ENCODE data around the gene TEDC2. TPM values are rescaled to one million over a fixed set of nuclear protein-coding genes. Genes with fewer than 3 reads are reported as not detected.

The TEDC2 gene
- total RNA-seq, 1 donor from 2014 or later, result 29.1 TPM

DNA sequence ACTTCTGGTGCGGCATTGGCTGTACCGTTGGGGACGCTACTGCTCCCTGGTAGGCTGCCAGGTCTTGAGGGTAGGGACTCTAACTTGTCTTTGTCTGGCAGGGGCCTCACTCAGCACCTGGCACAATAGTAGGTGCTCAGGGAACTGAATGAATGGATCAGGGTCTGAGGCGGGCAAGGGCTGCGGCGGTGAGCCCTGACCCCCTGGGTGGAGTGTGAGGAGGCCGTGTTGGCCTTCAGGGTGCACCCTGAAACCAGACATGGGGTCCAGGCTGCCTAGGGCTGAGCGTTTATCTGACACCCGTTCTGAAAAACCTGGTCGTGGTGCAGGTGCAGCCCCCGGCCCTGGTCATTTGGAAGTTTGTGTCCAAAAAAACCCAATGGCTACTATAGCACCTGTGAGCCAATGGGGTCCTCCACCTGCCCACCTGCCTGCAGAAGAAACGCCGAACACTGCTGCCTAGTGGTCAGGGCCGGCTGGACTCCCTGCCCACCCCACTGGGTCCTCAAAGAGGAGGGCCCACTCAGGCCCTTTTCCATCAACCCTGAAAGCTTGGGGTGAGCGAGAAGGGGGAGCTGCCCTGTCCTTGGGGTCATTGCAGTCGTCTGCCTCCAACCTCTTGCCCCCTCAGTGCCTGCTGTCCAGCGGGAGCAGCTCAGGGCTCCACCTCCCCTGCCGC, 49.0 kb downstream of the TEDC2 start:
- Histone ChIP-seq H3K27ac (no peak overlapping the region), H3K27me3 (no peaks in the 10 kb centered on the region), H3K9me3 (ENCODE audit: low read depth) (no peaks in the 10 kb centered on the region), H3K36me3 (no peaks in the 10 kb centered on the region), H3K4me3 (no peak overlapping the region), H3K79me2 (ENCODE audit: low read depth) (peaks cover under 1% of the 10 kb centered on the region), H3K4me2 (no peak overlapping the region), H4K20me1 (ENCODE audit: low read depth) (no peaks in the 10 kb centered on the region), H3K4me1 (peaks cover 20% of the 10 kb centered on the region), H3K9ac (no peak overlapping the region), H2AFZ (replicated peaks) (no peak overlapping the region), H3F3A (ENCODE audit: low read depth) (peaks cover 11% of the 10 kb centered on the region)
- TF ChIP-seq EZH2phosphoT487 (IDR thresholded peaks at IDR 0.05), result no peak
- TF ChIP-seq EZH2 (IDR thresholded peaks at IDR 0.05), result no peak
- TF ChIP-seq, protein P1, sequence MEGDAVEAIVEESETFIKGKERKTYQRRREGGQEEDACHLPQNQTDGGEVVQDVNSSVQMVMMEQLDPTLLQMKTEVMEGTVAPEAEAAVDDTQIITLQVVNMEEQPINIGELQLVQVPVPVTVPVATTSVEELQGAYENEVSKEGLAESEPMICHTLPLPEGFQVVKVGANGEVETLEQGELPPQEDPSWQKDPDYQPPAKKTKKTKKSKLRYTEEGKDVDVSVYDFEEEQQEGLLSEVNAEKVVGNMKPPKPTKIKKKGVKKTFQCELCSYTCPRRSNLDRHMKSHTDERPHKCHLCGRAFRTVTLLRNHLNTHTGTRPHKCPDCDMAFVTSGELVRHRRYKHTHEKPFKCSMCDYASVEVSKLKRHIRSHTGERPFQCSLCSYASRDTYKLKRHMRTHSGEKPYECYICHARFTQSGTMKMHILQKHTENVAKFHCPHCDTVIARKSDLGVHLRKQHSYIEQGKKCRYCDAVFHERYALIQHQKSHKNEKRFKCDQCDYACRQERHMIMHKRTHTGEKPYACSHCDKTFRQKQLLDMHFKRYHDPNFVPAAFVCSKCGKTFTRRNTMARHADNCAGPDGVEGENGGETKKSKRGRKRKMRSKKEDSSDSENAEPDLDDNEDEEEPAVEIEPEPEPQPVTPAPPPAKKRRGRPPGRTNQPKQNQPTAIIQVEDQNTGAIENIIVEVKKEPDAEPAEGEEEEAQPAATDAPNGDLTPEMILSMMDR (IDR thresholded peaks at IDR 0.05), result no peak
- DNase-seq (ENCODE audit: low spot score), result no peak
- Mint-ChIP-seq H3K27ac (peak overlapping the region; percentile 16), H3K4me1 (peaks cover 21% of the 10 kb centered on the region), H3K36me3 (no peaks in the 10 kb centered on the region), H3K27me3 (ENCODE audit: insufficient read depth, low read depth) (peaks cover 12% of the 10 kb centered on the region), H3K4me3 (peak overlapping the region; percentile 81), H3K9me3 (no peaks in the 10 kb centered on the region)

DNA sequence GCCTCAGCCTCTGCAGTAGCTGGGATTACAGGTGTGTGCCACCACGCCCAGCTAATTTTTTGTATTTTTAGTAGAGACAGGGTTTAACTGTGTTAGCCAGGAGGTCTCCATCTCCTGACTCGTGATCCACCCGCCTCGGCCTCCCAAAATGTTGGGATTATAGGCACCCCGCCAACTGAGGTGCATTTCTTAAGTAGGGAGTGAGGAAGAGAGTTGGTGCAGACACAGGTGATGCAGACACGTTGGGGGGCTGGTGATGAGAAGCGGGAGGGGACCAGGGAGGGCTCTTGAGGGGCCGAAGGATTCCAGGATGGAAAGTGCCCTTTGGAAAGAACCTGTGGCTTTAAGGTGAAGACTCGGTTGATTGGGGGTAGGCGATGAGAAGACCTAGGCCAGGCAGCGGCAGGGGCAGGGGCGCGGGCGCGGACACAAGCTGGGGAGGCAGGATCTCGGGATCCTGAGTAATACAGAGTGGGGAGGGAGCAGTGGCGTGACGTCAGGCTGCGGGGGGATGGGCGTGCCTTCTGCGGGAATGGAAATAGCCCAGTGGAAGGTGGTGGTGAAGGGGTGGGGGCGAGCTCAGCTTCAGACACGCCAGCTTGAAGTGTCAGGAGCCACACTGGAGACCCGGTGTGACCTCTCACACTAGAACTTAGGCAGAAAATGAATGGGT, 51.4 kb downstream of the TEDC2 start:
- no peak overlapping the region for H3K4me3 ChIP-seq

DNA sequence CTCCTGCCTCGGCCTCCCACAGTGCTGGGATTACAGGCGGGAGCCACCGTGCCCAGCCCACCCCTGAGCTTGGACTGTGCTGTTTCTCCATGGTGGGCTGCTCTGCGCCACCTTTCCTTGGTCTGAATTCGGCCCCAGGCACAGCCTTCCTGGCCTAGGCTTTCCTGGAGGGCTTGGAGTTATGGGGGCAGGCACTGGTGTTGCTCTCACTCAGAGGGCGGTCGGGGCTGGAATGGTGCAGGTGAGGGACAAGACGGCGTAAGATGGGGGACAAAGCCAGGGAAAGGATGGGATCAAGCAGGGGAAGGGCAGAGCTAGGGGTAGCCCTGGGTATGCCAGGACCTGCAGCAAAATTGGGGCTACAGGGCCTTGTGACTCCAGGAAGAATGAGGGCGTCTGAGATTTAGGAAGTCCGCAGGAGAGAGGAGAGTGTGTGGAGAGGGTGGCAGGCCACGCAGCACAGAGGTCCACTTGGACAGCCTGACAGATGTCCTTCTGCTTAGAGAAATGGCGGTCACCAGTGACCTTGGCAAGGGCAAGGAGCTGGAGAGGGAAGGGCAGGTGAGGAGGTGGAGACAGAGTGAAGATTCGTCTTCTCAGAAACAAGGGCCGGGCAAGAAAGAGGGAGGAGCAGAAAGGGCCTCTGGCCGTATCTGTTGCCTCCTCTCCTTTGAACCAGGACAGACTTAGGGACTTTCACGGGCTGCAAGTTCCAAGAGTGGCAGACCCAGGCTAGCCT, 52.3 kb downstream of the TEDC2 start:
- H3K36me3 Mint-ChIP-seq, result no peaks in the 10 kb centered on the region
- peaks cover 29% of the 10 kb centered on the region for H4K20me1 ChIP-seq (ENCODE audit: low read depth)
- H3K4me3 Mint-ChIP-seq, result peak overlapping the region; percentile 89
- DNase-seq (ENCODE audit: low spot score), result no peak
- H3F3A ChIP-seq (ENCODE audit: low read depth), result peaks cover 14% of the 10 kb centered on the region
- H3K9me3 Mint-ChIP-seq, result no peaks in the 10 kb centered on the region
- H3K36me3 ChIP-seq, result no peaks in the 10 kb centered on the region
- no peaks in the 10 kb centered on the region for H3K9me3 ChIP-seq (ENCODE audit: low read depth)
- H3K4me3 ChIP-seq, result no peak overlapping the region
- H3K9ac ChIP-seq, result no peak overlapping the region
- H3K27ac ChIP-seq, result no peak overlapping the region
- H3K27me3 Mint-ChIP-seq (ENCODE audit: insufficient read depth, low read depth), result peaks cover 17% of the 10 kb centered on the region
- peaks cover 29% of the 10 kb centered on the region for H3K4me1 ChIP-seq
- H3K27me3 ChIP-seq, result no peaks in the 10 kb centered on the region
- no peak overlapping the region for H2AFZ ChIP-seq (replicated peaks)
- peaks cover 34% of the 10 kb centered on the region for H3K79me2 ChIP-seq (ENCODE audit: low read depth)
- H3K4me2 ChIP-seq, result peak overlapping the region; percentile 99
- H3K4me1 Mint-ChIP-seq, result peaks cover 47% of the 10 kb centered on the region
- peak overlapping the region; percentile 93 for H3K27ac Mint-ChIP-seq
- TF ChIP-seq EZH2 (IDR thresholded peaks at IDR 0.05) (no peak), EZH2phosphoT487 (IDR thresholded peaks at IDR 0.05) (no peak)
- TF ChIP-seq, protein P1 (IDR thresholded peaks at IDR 0.05), result no peak

More for the DNA sequence above, 51.4 kb downstream of the TEDC2 start:
- H3K4me1 ChIP-seq, result peaks cover 29% of the 10 kb centered on the region
- no peak for TF ChIP-seq EZH2 (IDR thresholded peaks at IDR 0.05)
- TF ChIP-seq, protein P1 (IDR thresholded peaks at IDR 0.05), result no peak
- no peak for TF ChIP-seq EZH2phosphoT487 (IDR thresholded peaks at IDR 0.05)
- peak overlapping the region; percentile 19 for H3K4me3 Mint-ChIP-seq
- no peaks in the 10 kb centered on the region for H3K9me3 ChIP-seq (ENCODE audit: low read depth)
- H3K4me2 ChIP-seq, result peak overlapping the region; percentile 21
- peaks cover 20% of the 10 kb centered on the region for H4K20me1 ChIP-seq (ENCODE audit: low read depth)
- H3K27ac Mint-ChIP-seq, result peak overlapping the region; percentile 23
- no peaks in the 10 kb centered on the region for H3K9me3 Mint-ChIP-seq
- DNase-seq (ENCODE audit: low spot score), result peak; percentile 40
- no peak overlapping the region for H2AFZ ChIP-seq (replicated peaks)
- peaks cover 38% of the 10 kb centered on the region for H3K4me1 Mint-ChIP-seq
- no peaks in the 10 kb centered on the region for H3K36me3 ChIP-seq
- peaks cover 25% of the 10 kb centered on the region for H3K79me2 ChIP-seq (ENCODE audit: low read depth)
- no peaks in the 10 kb centered on the region for H3K27me3 ChIP-seq
- H3K27me3 Mint-ChIP-seq (ENCODE audit: insufficient read depth, low read depth), result peaks cover 15% of the 10 kb centered on the region
- H3F3A ChIP-seq (ENCODE audit: low read depth), result peaks cover 14% of the 10 kb centered on the region
- no peaks in the 10 kb centered on the region for H3K36me3 Mint-ChIP-seq
- no peak overlapping the region for H3K9ac ChIP-seq
- no peak overlapping the region for H3K27ac ChIP-seq

Data from neural progenitor cell (in vitro differentiated cells).